Fibroblast of the aortic adventitia (primary cell): ENCODE results near the gene SPG11. TPM values are rescaled to one million over a fixed set of nuclear protein-coding genes. Genes with fewer than 3 reads are reported as not detected.
"Not testable (repeated sequence)": the region's sequence is repeated elsewhere in the genome, so short reads cannot be mapped to it uniquely, and the experiment has no call there.

Experiments
- DNase-seq: peaks from one replicate; pipeline ENCODE4 v3.0.0-alpha.2; 2010; ENCODE audit warnings: low read depth
- H3K4me3 ChIP-seq: 2 replicates; pipeline ENCODE4 v1.5.1; 2011; ENCODE audit warnings: low read depth, mild to moderate bottlenecking, control low read depth, low read length, moderate library complexity
- CTCF ChIP-seq: IDR thresholded peaks from 2 replicates; pipeline ENCODE4 v1.5.1; 2011; ENCODE audit warnings: mild to moderate bottlenecking, low read length, control low read depth, inconsistent platforms; ENCODE audit not compliant: insufficient read depth
- total RNA-seq: library from RNA; depleted of rRNA; stranded (reverse); fragments of >200 nt; gene quantifications from 2 replicates; pipeline ENCODE4 v1.2.3, GENCODE V29; 2012; ENCODE audit warnings: low replicate concordance

Gene SPG11
- total RNA-seq, 1 donor: 84.8 TPM

- no peak for TF ChIP-seq CTCF
- no peak for DNase-seq
- H3K4me3 ChIP-seq: no peak overlapping the region
Observed at GRCh38 chr15:44694416-44694815, 31.0 kb upstream of the SPG11 start.

- no peak for DNase-seq
- no peak for TF ChIP-seq CTCF
- no peak overlapping the region for H3K4me3 ChIP-seq
Observed at GRCh38 chr15:44692659-44693058, 29.2 kb upstream of the SPG11 start.

- DNase-seq, H3K4me3 ChIP-seq: not testable (repeated sequence)
Observed at GRCh38 chr15:44690245-44690644, 26.8 kb upstream of the SPG11 start.

GRCh38 chr15:44689318-44689717 is 25.9 kb upstream of the SPG11 start:
- not testable (repeated sequence) for H3K4me3 ChIP-seq

GRCh38 chr15:44682809-44683682 is 19.6 kb upstream of the SPG11 start:
- not testable (repeated sequence) for DNase-seq, H3K4me3 ChIP-seq

More at GRCh38 chr15:44689318-44689717, 25.9 kb upstream of the SPG11 start:
- DNase-seq: not testable (repeated sequence)

- no peak for DNase-seq
- no peak for TF ChIP-seq CTCF
- H3K4me3 ChIP-seq: no peak overlapping the region
Observed at GRCh38 chr15:44682211-44682610, 18.7 kb upstream of the SPG11 start.

- no peak for DNase-seq
- H3K4me3 ChIP-seq: no peak overlapping the region
- no peak for TF ChIP-seq CTCF
Observed at GRCh38 chr15:44676676-44677075, 13.2 kb upstream of the SPG11 start.

DNA sequence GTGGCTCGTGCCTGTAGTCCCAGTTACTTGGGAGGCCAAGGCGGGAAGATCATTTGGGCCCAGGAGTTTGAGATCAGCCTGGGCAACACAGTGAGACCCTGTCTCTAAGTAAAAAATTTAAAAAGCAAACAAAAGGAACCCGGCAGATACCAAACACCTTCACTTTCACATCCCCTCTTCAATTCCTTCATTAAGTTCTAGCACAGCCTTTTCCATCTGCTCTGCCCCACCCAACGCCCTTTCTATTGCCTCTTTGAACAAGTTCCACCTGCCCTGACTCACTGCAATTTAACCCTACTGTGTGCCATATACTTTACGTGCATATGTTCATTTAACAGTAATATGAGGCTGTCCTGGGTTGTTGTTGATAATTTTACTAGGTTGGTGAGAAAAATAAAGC is 12.4 kb upstream of the SPG11 start:
- TF ChIP-seq CTCF: no peak
- H3K4me3 ChIP-seq: no peak overlapping the region
- no peak for DNase-seq
